NCI-H2196 (cell line): ENCODE measurements around the gene ZNF558.
"Not testable (repeated sequence)": the region's sequence is repeated elsewhere in the genome, so short reads cannot be mapped to it uniquely, and the experiment has no call there.

Experiments
- DNase-seq: peaks from one replicate; lab custom pipeline; 2025; ENCODE audit not compliant: unreplicated experiment; lab: John Stamatoyannopoulos, UW

Gene ZNF558

DNA sequence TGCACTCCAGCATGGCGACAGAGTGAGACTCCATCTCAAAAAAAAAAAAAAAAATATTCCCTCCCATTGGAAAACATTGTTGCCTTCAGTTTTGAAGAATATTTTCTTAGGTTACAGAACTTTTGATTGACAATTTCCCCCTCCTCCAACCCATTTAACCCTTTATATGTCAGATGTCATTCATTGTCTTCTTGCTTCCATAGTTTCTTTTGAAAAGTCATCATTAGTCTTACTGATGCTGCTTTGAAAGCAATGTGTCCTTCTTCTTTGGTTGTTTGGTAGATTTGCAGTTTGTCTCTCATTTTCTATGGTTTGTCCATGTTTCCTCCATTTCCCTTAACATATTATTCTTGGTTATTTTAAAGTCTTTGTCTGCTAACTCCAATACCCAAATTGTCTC, 25.4 kb downstream of the ZNF558 start:
- no peak for DNase-seq

DNA sequence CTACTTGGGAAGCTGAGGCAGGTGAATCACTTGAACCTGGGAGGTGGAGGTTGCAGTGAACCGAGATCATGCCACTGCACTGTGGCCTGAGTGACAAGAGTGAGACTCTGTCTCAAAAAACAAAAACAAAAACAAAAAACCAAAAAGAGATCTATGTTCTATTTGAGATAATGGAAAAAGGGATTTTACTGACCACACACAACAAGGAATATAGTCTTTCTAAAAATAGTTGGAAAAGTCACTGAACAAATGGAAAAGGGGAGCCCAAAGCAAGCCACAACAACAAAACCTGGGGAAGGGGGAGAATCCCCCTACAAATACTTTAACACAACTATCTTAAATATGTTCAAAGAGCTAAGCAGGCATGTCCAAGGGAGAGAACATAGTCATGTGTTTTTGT, 37.3 kb downstream of the ZNF558 start:
- no peak for DNase-seq

DNA sequence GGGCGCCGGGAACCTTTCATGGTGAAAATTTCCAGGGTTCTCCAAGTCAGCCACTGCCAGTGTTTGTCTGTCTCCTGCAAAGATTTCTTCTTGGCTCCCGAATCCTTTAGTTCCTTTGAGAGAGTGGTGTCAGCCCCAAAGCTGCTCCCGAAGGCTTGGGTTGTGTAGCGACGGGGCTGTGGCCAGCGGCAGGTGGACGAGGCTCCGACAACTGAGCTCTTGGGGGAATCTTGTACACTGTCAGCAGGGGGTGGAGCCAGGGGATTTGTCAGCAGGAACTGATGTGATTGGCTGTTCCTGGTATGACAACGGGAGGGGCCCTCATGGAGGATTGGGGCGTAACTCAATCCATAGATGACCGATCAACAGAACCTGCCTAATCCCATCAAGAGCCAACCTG, 58.5 kb downstream of the ZNF558 start:
- not testable (repeated sequence) for DNase-seq

DNA sequence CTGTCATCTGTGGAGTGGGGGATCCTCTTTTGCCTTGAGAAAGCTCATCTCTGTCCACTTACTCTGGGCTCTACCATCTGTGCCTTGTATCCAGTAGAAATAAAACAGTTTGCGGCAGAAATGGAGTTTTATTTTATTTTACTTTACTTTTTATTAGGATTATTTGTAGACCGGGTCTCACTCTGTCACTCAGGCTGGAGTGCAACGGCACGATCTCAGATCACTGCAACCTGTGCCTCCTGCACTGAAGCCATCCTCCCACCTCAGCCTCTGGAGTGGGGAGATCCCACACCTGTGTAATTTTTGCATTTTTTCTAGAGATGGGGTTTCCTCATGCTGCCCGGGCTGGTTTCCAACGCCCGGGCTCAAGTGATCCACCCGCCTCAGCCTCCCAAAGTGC, 62.8 kb downstream of the ZNF558 start:
- not testable (repeated sequence) for DNase-seq

DNA sequence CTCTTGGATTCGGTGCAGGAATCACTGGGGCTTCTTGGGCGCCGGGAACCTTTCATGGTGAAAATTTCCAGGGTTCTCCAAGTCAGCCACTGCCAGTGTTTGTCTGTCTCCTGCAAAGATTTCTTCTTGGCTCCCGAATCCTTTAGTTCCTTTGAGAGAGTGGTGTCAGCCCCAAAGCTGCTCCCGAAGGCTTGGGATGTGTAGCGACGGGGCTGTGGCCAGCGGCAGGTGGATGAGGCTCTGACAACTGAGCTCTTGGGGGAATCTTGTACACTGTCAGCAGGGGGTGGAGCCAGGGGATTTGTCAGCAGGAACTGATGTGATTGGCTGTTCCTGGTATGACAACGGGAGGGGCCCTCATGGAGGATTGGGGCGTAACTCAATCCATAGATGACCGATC, 64.8 kb downstream of the ZNF558 start:
- not testable (repeated sequence) for DNase-seq
